Karpas-422 (cell line): ENCODE measurements around the gene RASA4B. TPM values are rescaled to one million over a fixed set of nuclear protein-coding genes. Genes with fewer than 3 reads are reported as not detected.

ENCODE experiments used
- DNase-seq: peaks from one replicate; pipeline ENCODE4 v3.0.0-alpha.2; 2015
- H2AFZ ChIP-seq: fragments of 200-600 bp; sonication (generic); 2 replicates; pipeline ENCODE4 v1.6.1; 2014; ENCODE audit warnings: antibody characterized with exemption, low read length, mixed read lengths
- H3K27ac ChIP-seq: fragments of 200-600 bp; sonication (generic); 2 replicates; pipeline ENCODE4 v1.5.1; 2014; ENCODE audit warnings: mild to moderate bottlenecking, low read length, moderate library complexity
- H3K27me3 ChIP-seq: fragments of 200-600 bp; sonication (generic); 2 replicates; pipeline ENCODE4 v1.6.1; 2014; ENCODE audit warnings: low read length, mixed read lengths
- H3K36me3 ChIP-seq: fragments of 200-600 bp; sonication (generic); 2 replicates; pipeline ENCODE4 v1.6.1; 2014; ENCODE audit warnings: low read length, mixed read lengths; ENCODE audit not compliant: insufficient read depth
- H3K4me1 ChIP-seq: fragments of 200-600 bp; sonication (generic); 2 replicates; pipeline ENCODE4 v1.6.1; 2014; ENCODE audit warnings: mild to moderate bottlenecking, low read length, mixed read lengths
- H3K4me2 ChIP-seq: fragments of 200-600 bp; sonication (generic); 2 replicates; pipeline ENCODE4 v1.6.1; 2014; ENCODE audit warnings: low read length, low read depth, mild to moderate bottlenecking; ENCODE audit not compliant: poor library complexity, severe bottlenecking
- H3K4me3 ChIP-seq: fragments of 200-600 bp; sonication (generic); 2 replicates; pipeline ENCODE4 v1.5.1; 2014; ENCODE audit warnings: mild to moderate bottlenecking, antibody characterized with exemption, low read length, mixed read lengths
- H3K79me2 ChIP-seq: fragments of 200-600 bp; sonication (generic); 2 replicates; pipeline ENCODE4 v1.6.1; 2014; ENCODE audit warnings: mild to moderate bottlenecking, low read length, mixed read lengths
- H3K9ac ChIP-seq: fragments of 200-600 bp; sonication (generic); 2 replicates; pipeline ENCODE4 v1.6.0; 2014; ENCODE audit warnings: low read length
- H3K9me2 ChIP-seq: fragments of 200-600 bp; sonication (generic), shearing (Covaris generic); replicated peaks from 2 replicates; pipeline ENCODE4 v1.6.0; 2014; ENCODE audit warnings: mild to moderate bottlenecking, low read length, moderate library complexity; ENCODE audit not compliant: insufficient read depth
- H3K9me3 ChIP-seq: fragments of 300-700, 200-600 bp; sonication (generic); 2 replicates; pipeline ENCODE4 v1.6.1; 2014; ENCODE audit warnings: low read length, mixed read lengths
- H4K20me1 ChIP-seq: fragments of 200-600 bp; sonication (generic); 2 replicates; pipeline ENCODE4 v1.6.1; 2014; ENCODE audit warnings: mild to moderate bottlenecking, antibody characterized with exemption, low read length, low read depth; ENCODE audit not compliant: insufficient read depth
- total RNA-seq: library from RNA; depleted of rRNA; stranded (reverse); fragments of >200 nt; shearing (Covaris generic); gene quantifications from 2 replicates; pipeline ENCODE4 v1.2.3, GENCODE V29; 2014; ENCODE audit warnings: low replicate concordance

The RASA4B gene
- total RNA-seq, 1 experiment from 2014 or later, result 2.4 TPM

GRCh38 chr7:102449136-102449535 is 68.4 kb downstream of the RASA4B start:
- H3K79me2 ChIP-seq, result no peaks in the 10 kb centered on the region
- DNase-seq, result no peak
- no peaks in the 10 kb centered on the region for H3K36me3 ChIP-seq
- no peak overlapping the region for H3K4me2 ChIP-seq
- H2AFZ ChIP-seq, result no peak overlapping the region
- H3K27me3 ChIP-seq, result no peaks in the 10 kb centered on the region
- H3K9me3 ChIP-seq, result no peaks in the 10 kb centered on the region
- H4K20me1 ChIP-seq, result no peaks in the 10 kb centered on the region
- no peak overlapping the region for H3K4me3 ChIP-seq
- no peaks in the 10 kb centered on the region; the same call in 1 of the 2 replicates for H3K4me1 ChIP-seq
- no peak overlapping the region for H3K9ac ChIP-seq
- H3K27ac ChIP-seq, result no peak overlapping the region
- H3K9me2 ChIP-seq, result no peaks in the 10 kb centered on the region

GRCh38 chr7:102447311-102447710 is 70.3 kb downstream of the RASA4B start:
- Histone ChIP-seq H3K36me3 (no peaks in the 10 kb centered on the region), H2AFZ (no peak overlapping the region), H3K27ac (no peak overlapping the region), H3K4me1 (no peaks in the 10 kb centered on the region; the same call in 1 of the 2 replicates), H4K20me1 (no peaks in the 10 kb centered on the region), H3K4me2 (no peak overlapping the region), H3K79me2 (no peaks in the 10 kb centered on the region), H3K9ac (no peak overlapping the region), H3K9me2 (no peaks in the 10 kb centered on the region), H3K9me3 (no peaks in the 10 kb centered on the region), H3K27me3 (no peaks in the 10 kb centered on the region), H3K4me3 (no peak overlapping the region)
- DNase-seq, result no peak

GRCh38 chr7:102446387-102447156 is 71.0 kb downstream of the RASA4B start:
- no peak for DNase-seq
- Histone ChIP-seq H3K9me3 (no peaks in the 10 kb centered on the region), H4K20me1 (no peaks in the 10 kb centered on the region), H3K9me2 (no peaks in the 10 kb centered on the region), H3K9ac (no peak overlapping the region), H2AFZ (no peak overlapping the region), H3K79me2 (no peaks in the 10 kb centered on the region), H3K4me3 (no peak overlapping the region), H3K4me1 (peaks cover 7% of the 10 kb centered on the region), H3K4me2 (no peak overlapping the region), H3K27me3 (no peaks in the 10 kb centered on the region), H3K27ac (no peak overlapping the region), H3K36me3 (no peaks in the 10 kb centered on the region)

- DNase-seq, result no peak
- Histone ChIP-seq H3K4me3 (no peak overlapping the region), H2AFZ (no peak overlapping the region), H3K27me3 (no peaks in the 10 kb centered on the region), H3K27ac (no peak overlapping the region), H3K4me2 (no peak overlapping the region), H3K4me1 (peaks cover 12% of the 10 kb centered on the region), H3K9me3 (no peaks in the 10 kb centered on the region), H3K36me3 (no peaks in the 10 kb centered on the region), H3K9ac (no peak overlapping the region), H4K20me1 (no peaks in the 10 kb centered on the region), H3K9me2 (no peaks in the 10 kb centered on the region), H3K79me2 (no peaks in the 10 kb centered on the region)
Observed at GRCh38 chr7:102445674-102446071, 71.9 kb downstream of the RASA4B start.

- H3K4me2 ChIP-seq, result no peak overlapping the region
- no peak overlapping the region for H2AFZ ChIP-seq
- no peaks in the 10 kb centered on the region for H3K79me2 ChIP-seq
- H3K36me3 ChIP-seq, result no peaks in the 10 kb centered on the region
- no peak overlapping the region for H3K9ac ChIP-seq
- peaks cover 12% of the 10 kb centered on the region for H3K4me1 ChIP-seq
- no peak for DNase-seq
- no peak overlapping the region for H3K4me3 ChIP-seq
- no peaks in the 10 kb centered on the region for H3K9me3 ChIP-seq
- H3K27me3 ChIP-seq, result no peaks in the 10 kb centered on the region
- no peaks in the 10 kb centered on the region for H4K20me1 ChIP-seq
- no peak overlapping the region for H3K27ac ChIP-seq
- H3K9me2 ChIP-seq, result no peaks in the 10 kb centered on the region
Observed at GRCh38 chr7:102444961-102445673, 72.5 kb downstream of the RASA4B start.

GRCh38 chr7:102439963-102440795 is 77.4 kb downstream of the RASA4B start:
- Histone ChIP-seq H3K9ac (no peak overlapping the region), H3K9me3 (no peaks in the 10 kb centered on the region), H3K27ac (no peak overlapping the region), H3K4me2 (no peak overlapping the region), H3K9me2 (no peaks in the 10 kb centered on the region), H3K4me3 (no peak overlapping the region), H4K20me1 (no peaks in the 10 kb centered on the region), H3K79me2 (no peaks in the 10 kb centered on the region), H3K27me3 (no peaks in the 10 kb centered on the region), H2AFZ (no peak overlapping the region), H3K36me3 (no peaks in the 10 kb centered on the region), H3K4me1 (peaks cover 12% of the 10 kb centered on the region)
- no peak for DNase-seq

- Histone ChIP-seq H4K20me1 (no peaks in the 10 kb centered on the region), H2AFZ (no peak overlapping the region), H3K4me2 (no peak overlapping the region), H3K36me3 (no peaks in the 10 kb centered on the region), H3K4me1 (peaks cover 28% of the 10 kb centered on the region), H3K79me2 (no peaks in the 10 kb centered on the region), H3K27me3 (no peaks in the 10 kb centered on the region), H3K9ac (no peak overlapping the region), H3K27ac (no peak overlapping the region), H3K9me3 (no peaks in the 10 kb centered on the region), H3K4me3 (no peak overlapping the region), H3K9me2 (no peaks in the 10 kb centered on the region)
- no peak for DNase-seq
Observed at GRCh38 chr7:102436118-102436517, 81.5 kb downstream of the RASA4B start.

GRCh38 chr7:102434039-102434486 is 83.5 kb downstream of the RASA4B start:
- H3K79me2 ChIP-seq, result no peaks in the 10 kb centered on the region

More at GRCh38 chr7:102434039-102434486, 83.5 kb downstream of the RASA4B start:
- Histone ChIP-seq H3K9me3 (no peaks in the 10 kb centered on the region), H2AFZ (peak overlapping the region; percentile 50; the same call in 1 of the 2 replicates), H3K9ac (peak overlapping the region; percentile 78), H3K9me2 (no peaks in the 10 kb centered on the region), H3K4me1 (peaks cover 27% of the 10 kb centered on the region), H3K4me3 (peak overlapping the region; percentile 80), H3K36me3 (no peaks in the 10 kb centered on the region), H3K27ac (no peak overlapping the region), H3K4me2 (peak overlapping the region; percentile 87), H3K27me3 (no peaks in the 10 kb centered on the region), H4K20me1 (no peaks in the 10 kb centered on the region)
- DNase-seq, result peak; percentile 46
